Measurements from ENCODE around the gene PAQR4. TPM values are rescaled to one million over a fixed set of nuclear protein-coding genes. Genes with fewer than 3 reads are reported as not detected.

PAQR4 gene
- total RNA-seq (10 to 100 TPM in 1 of 10 donors, 1 to 10 TPM in 9; 3.7 to 13.8 (median 6.5) TPM), polyA plus RNA-seq (10 to 100 TPM in 1 of 2 donors, 1 to 10 TPM in 1; 8.2 to 17.9 TPM)
- long read RNA-seq, donor 1, transcript PAQR4-202 (3 exons, 2,793 nt): major isoform, 6 of 18 reads
- long read RNA-seq, donor 1, partial matches to known transcripts: 0 of 18 reads
- long read RNA-seq, donor 1, other reads (novel, unspliced or antisense): 8 of 18 reads
- long read RNA-seq, donor 2, transcript PAQR4-202 (3 exons, 2,793 nt): major isoform, 10 of 26 reads
- long read RNA-seq, donor 2, partial matches to known transcripts: 0 of 26 reads
- long read RNA-seq, donor 2, other reads (novel, unspliced or antisense): 13 of 26 reads
- long read RNA-seq, donor 3, transcript PAQR4-204 (2 exons, 869 nt): major isoform, 16 of 31 reads
- long read RNA-seq, donor 3, partial matches to known transcripts: 0 of 31 reads
- long read RNA-seq, donor 3, other reads (novel, unspliced or antisense): 11 of 31 reads

GRCh38 chr16:2968738-2969544 is at the start of gene PAQR4:
PAQR4 (plus strand) TSS chr16:2969348; CDS start chr16:2969675, 327 bp downstream.
- WGBS, 2 donors: 0 to 1% methylated on average over 88 to 98 of the region's 98 CpGs
- H3K27ac ChIP-seq: peak within 1 kb of the TSS in 9 of 10 donors; percentile 38 to 83 (median 63)
- no peak for TF ChIP-seq CTCF (IDR thresholded peaks at IDR 0.05)
- H3K9me3 ChIP-seq: no peaks in the 10 kb centered on the region
- ATAC-seq: peak; percentile 88 to 96 (median 92)
- H3K4me3 ChIP-seq: peak within 1 kb of the TSS; percentile 44 to 90 (median 78)
- peaks cover 39 to 50% (median 44%) of the 10 kb centered on the region in 7 donors for H3K27me3 ChIP-seq
- intact Hi-C loops (cut with DNase I): no loop called here
- peak; percentile 83 to 90 for DNase-seq
- H3K4me1 ChIP-seq: peaks cover 8 to 64% (median 52%) of the 10 kb centered on the region in 9 donors
- H3K36me3 ChIP-seq: peaks cover 0 to 21% (median 0%) of the 10 kb centered on the region in 9 donors

- Histone ChIP-seq H3K4me3 (no peak overlapping the region), H3K27me3 (no peaks in the 10 kb centered on the region), H3K4me1 (peaks cover 0 to 16% (median 6%) of the 10 kb centered on the region in 9 donors), H3K9me3 (no peaks in the 10 kb centered on the region), H3K27ac (peak overlapping the region in 7 of 10 donors; percentile 1 to 37 (median 27)), H3K36me3 (peaks cover 0 to 79% (median 22%) of the 10 kb centered on the region in 9 donors)
- ATAC-seq (peak in 7 of 8 donors; percentile 48 to 81 (median 61)), DNase-seq (peak in 1 of 2 donors; percentile 63)
- intact Hi-C loops (cut with DNase I): loop anchor here in 6 of 10 donors (2.0 to 10.0 kb wide), 3 partner anchors 45 to 85 kb away; partner anchors contain the start of gene ZG16B (in 1 of the 6)
- WGBS, 2 donors: 12 to 13% methylated on average over 13 of the region's 13 CpGs
- TF ChIP-seq CTCF (IDR thresholded peaks at IDR 0.05): peak; percentile 81 to 93 (median 89)
Observed at GRCh38 chr16:2919511-2920255, 49.5 kb upstream of the PAQR4 start.

- no peak for DNase-seq
- peaks cover 0 to 44% (median 6%) of the 10 kb centered on the region in 9 donors for H3K36me3 ChIP-seq
- H3K4me3 ChIP-seq: no peak overlapping the region
- TF ChIP-seq CTCF (IDR thresholded peaks at IDR 0.05): no peak
- intact Hi-C loops (cut with DNase I): loop anchor here in 1 of 10 donors (10.0 kb wide), 1 partner anchor 89 kb away; the partner anchor contains the start of gene ZG16B
- H3K9me3 ChIP-seq: no peaks in the 10 kb centered on the region
- 97 to 98% methylated on average over 14 of the region's 14 CpGs for WGBS, 2 donors
- no peak for ATAC-seq
- H3K27ac ChIP-seq: no peak overlapping the region
- H3K27me3 ChIP-seq: no peaks in the 10 kb centered on the region
- H3K4me1 ChIP-seq: peaks cover 0 to 23% (median 15%) of the 10 kb centered on the region in 9 donors
Observed at GRCh38 chr16:2923481-2923880, 45.7 kb upstream of the PAQR4 start.
